OCI-LY1 (cell line): ENCODE data around the gene KRT23.

Experiments used
- H2AFZ ChIP-seq: fragments of 200-600 bp; sonication (generic), shearing (Covaris generic); 2 replicates; pipeline ENCODE4 v1.6.0; 2014; ENCODE audit warnings: antibody characterized with exemption, mild to moderate bottlenecking, low read length
- H3F3A ChIP-seq: fragments of 200-600 bp; sonication (generic), shearing (Covaris generic); 2 replicates; pipeline ENCODE4 v1.6.0; 2014; ENCODE audit warnings: mild to moderate bottlenecking, antibody characterized with exemption, low read length, moderate library complexity; ENCODE audit not compliant: insufficient read depth
- H3K27ac ChIP-seq: fragments of 200-600 bp; sonication (generic); 2 replicates; pipeline ENCODE4 v1.5.1; 2014; ENCODE audit warnings: low read length, mixed run types, mild to moderate bottlenecking, low read depth; ENCODE audit not compliant: poor library complexity, severe bottlenecking
- H3K27me3 ChIP-seq: fragments of 200-600 bp; sonication (generic); 2 replicates; pipeline ENCODE4 v1.6.0; 2014; ENCODE audit warnings: antibody characterized with exemption, mild to moderate bottlenecking, low read length, moderate library complexity; ENCODE audit not compliant: insufficient read depth
- H3K36me3 ChIP-seq: fragments of 200-600 bp; sonication (generic); 2 replicates; pipeline ENCODE4 v1.6.1; 2014; ENCODE audit warnings: mild to moderate bottlenecking, antibody characterized with exemption, low read length, moderate library complexity, mixed read lengths; ENCODE audit not compliant: insufficient read depth
- H3K4me1 ChIP-seq: fragments of 200-600 bp; sonication (generic); 2 replicates; pipeline ENCODE4 v1.5.1; 2014; ENCODE audit warnings: mild to moderate bottlenecking, low read length, moderate library complexity; ENCODE audit not compliant: insufficient read depth, severe bottlenecking
- H3K4me2 ChIP-seq: fragments of 200-600 bp; sonication (generic), shearing (Covaris generic); 2 replicates; pipeline ENCODE4 v1.6.1; 2014; ENCODE audit warnings: low read length
- H3K4me3 ChIP-seq: fragments of 200-600 bp; sonication (generic); 2 replicates; pipeline ENCODE4 v1.5.1; 2014; ENCODE audit warnings: low read length, low read depth, mild to moderate bottlenecking, mixed read lengths; ENCODE audit not compliant: poor library complexity, severe bottlenecking
- H3K79me2 ChIP-seq: fragments of 200-600 bp; shearing (Covaris generic); 2 replicates; pipeline ENCODE4 v1.6.1; 2016; ENCODE audit warnings: mixed run types, low read length, mixed read lengths; ENCODE audit not compliant: insufficient read depth
- H3K9ac ChIP-seq: fragments of 200-600 bp; sonication (generic), shearing (Covaris generic); 2 replicates; pipeline ENCODE4 v1.6.1; 2014; ENCODE audit warnings: mild to moderate bottlenecking, low read length, mixed read lengths
- H3K9me2 ChIP-seq: fragments of 200-600 bp; sonication (generic), shearing (Covaris generic); 2 replicates; pipeline ENCODE4 v1.6.1; 2014; ENCODE audit warnings: low read depth, mild to moderate bottlenecking, low read length, mixed read lengths
- H3K9me3 ChIP-seq: fragments of 200-600 bp; shearing (Covaris generic); 2 replicates; pipeline ENCODE4 v1.6.1; 2014; ENCODE audit warnings: low read length, mixed read lengths
- H4K20me1 ChIP-seq: fragments of 200-600 bp; sonication (generic), shearing (Covaris generic); 2 replicates; pipeline ENCODE4 v1.6.0; 2016; ENCODE audit warnings: mild to moderate bottlenecking, low read length; ENCODE audit not compliant: insufficient read depth
- EZH2 ChIP-seq: fragments of 200-600 bp; sonication (generic), shearing (Covaris generic); IDR thresholded peaks from 2 replicates; pipeline ENCODE4 v1.8.0; 2017; ENCODE audit warnings: borderline replicate concordance, mixed run types, mild to moderate bottlenecking, antibody characterized with exemption, low read length, moderate library complexity, mixed read lengths
- TF ChIP-seq, protein P1 (sequence below): fragments of 200-600 bp; sonication (generic), shearing (Covaris generic); IDR thresholded peaks from 2 replicates; pipeline ENCODE4 v1.5.1; 2017; ENCODE audit warnings: mild to moderate bottlenecking, antibody characterized with exemption, low read length, moderate library complexity, mixed read lengths

Gene KRT23

GRCh38 chr17:40958086-40958953 is 20.9 kb upstream of the KRT23 start:
- Histone ChIP-seq H3K9ac (no peak overlapping the region), H3K4me3 (no peak overlapping the region), H3K27me3 (no peaks in the 10 kb centered on the region), H3K4me2 (no peak overlapping the region), H3K9me3 (no peaks in the 10 kb centered on the region), H2AFZ (no peak overlapping the region), H3K79me2 (no peaks in the 10 kb centered on the region), H3K9me2 (no peaks in the 10 kb centered on the region), H3K27ac (no peak overlapping the region), H3F3A (no peaks in the 10 kb centered on the region), H4K20me1 (no peaks in the 10 kb centered on the region), H3K36me3 (no peaks in the 10 kb centered on the region), H3K4me1 (no peaks in the 10 kb centered on the region)
- no peak for TF ChIP-seq EZH2
- TF ChIP-seq, protein P1, sequence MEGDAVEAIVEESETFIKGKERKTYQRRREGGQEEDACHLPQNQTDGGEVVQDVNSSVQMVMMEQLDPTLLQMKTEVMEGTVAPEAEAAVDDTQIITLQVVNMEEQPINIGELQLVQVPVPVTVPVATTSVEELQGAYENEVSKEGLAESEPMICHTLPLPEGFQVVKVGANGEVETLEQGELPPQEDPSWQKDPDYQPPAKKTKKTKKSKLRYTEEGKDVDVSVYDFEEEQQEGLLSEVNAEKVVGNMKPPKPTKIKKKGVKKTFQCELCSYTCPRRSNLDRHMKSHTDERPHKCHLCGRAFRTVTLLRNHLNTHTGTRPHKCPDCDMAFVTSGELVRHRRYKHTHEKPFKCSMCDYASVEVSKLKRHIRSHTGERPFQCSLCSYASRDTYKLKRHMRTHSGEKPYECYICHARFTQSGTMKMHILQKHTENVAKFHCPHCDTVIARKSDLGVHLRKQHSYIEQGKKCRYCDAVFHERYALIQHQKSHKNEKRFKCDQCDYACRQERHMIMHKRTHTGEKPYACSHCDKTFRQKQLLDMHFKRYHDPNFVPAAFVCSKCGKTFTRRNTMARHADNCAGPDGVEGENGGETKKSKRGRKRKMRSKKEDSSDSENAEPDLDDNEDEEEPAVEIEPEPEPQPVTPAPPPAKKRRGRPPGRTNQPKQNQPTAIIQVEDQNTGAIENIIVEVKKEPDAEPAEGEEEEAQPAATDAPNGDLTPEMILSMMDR: no peak

DNA sequence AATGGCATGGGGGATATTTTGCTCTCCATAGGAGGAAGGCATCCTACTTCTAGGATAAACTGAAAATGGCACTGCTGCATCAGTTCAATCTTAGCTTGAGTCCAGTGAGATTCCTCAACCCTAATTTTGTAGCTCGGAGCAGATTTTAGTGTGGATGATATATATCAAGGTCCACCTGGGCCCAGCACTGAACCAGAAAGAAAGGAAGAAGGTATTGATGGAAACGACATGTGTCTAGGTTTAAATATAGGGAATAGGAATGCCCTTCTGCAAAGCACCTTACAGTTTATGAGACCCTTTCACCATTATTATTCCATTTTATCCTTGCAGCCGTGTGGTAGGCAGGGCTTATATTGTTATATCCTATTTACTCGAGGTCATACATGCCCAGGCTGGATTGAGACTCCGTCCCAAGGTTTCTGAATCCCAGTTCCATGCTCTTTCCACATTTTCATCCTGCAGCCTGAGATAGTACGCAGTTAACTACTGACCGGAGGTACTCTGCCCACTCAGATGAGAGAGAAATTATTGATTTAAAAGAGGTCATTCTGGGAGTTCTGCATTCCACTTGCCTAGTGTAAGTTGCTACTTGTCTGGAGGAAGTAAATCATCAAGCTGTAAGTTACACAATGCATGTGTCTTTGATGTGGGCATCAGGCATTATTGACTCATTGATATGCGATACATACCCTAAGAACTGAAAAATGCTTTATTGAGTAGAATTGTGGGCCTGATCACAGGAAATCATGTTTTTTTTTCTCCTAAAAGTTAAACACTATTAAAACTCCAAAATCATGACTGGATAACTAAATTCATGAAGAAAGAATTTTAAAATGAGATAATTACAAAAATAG is 19.2 kb upstream of the KRT23 start:
- no peaks in the 10 kb centered on the region for H4K20me1 ChIP-seq
- H3K4me3 ChIP-seq: no peak overlapping the region
- no peak overlapping the region for H3K27ac ChIP-seq
- H2AFZ ChIP-seq: no peak overlapping the region
- no peaks in the 10 kb centered on the region for H3K4me1 ChIP-seq
- H3K36me3 ChIP-seq: no peaks in the 10 kb centered on the region
- H3K27me3 ChIP-seq: no peaks in the 10 kb centered on the region
- TF ChIP-seq, protein P1: no peak
- no peak for TF ChIP-seq EZH2
- H3K9me2 ChIP-seq: no peaks in the 10 kb centered on the region
- H3K9ac ChIP-seq: no peak overlapping the region
- H3F3A ChIP-seq: no peaks in the 10 kb centered on the region
- no peak overlapping the region for H3K4me2 ChIP-seq
- no peaks in the 10 kb centered on the region for H3K79me2 ChIP-seq
- no peaks in the 10 kb centered on the region for H3K9me3 ChIP-seq

- no peak for TF ChIP-seq EZH2
- TF ChIP-seq, protein P1: no peak
- no peaks in the 10 kb centered on the region for H3K79me2 ChIP-seq
- no peaks in the 10 kb centered on the region for H3K27me3 ChIP-seq
- no peaks in the 10 kb centered on the region for H3K9me3 ChIP-seq
- no peaks in the 10 kb centered on the region for H4K20me1 ChIP-seq
- H3K36me3 ChIP-seq: no peaks in the 10 kb centered on the region
- H3F3A ChIP-seq: no peaks in the 10 kb centered on the region
- H3K9ac ChIP-seq: no peak overlapping the region
- no peak overlapping the region for H3K4me3 ChIP-seq
- no peak overlapping the region for H3K4me2 ChIP-seq
- no peaks in the 10 kb centered on the region for H3K9me2 ChIP-seq
- H2AFZ ChIP-seq: no peak overlapping the region
- H3K27ac ChIP-seq: no peak overlapping the region
- no peaks in the 10 kb centered on the region for H3K4me1 ChIP-seq
Measured at GRCh38 chr17:40953881-40954280, 16.4 kb upstream of the KRT23 start.
